ENCODE measurements around the gene PLXNA1. TPM values are rescaled to one million over a fixed set of nuclear protein-coding genes. Genes with fewer than 3 reads are reported as not detected.

PLXNA1 gene
- polyA plus RNA-seq, 1 of the 3 experiments (the other 2 are of a cell fraction): 48.1 TPM

DNA sequence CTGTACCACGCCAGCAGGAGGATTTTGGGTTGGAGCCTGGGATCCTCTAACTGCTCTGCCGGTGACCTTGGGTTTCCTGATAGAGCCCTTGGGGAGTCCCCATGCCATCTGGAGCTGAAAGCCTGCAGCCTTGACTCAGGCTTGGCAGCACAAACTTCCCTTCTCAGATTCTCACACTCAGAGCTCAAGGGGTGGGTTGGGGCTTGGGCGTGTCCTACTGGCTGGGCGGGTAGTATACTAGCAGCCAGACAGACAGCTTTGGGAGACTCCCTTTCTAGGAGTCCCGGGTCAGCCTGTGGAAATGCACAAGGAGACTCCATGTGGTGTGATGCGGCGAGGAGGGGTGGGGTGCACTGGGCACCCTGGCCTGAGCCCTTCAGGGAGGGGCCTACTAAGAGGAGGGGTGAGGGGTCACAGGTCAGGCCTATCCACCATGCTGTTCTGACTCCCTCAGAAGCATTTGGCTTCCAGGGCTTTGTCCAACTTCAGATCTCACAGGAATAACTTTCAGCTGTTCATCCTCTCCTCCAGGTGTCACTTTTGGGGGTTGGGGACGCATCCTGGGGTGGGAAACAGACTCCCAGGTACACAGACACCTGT, 21.6 kb upstream of the PLXNA1 start (continued):
- TF ChIP-seq, protein P1, sequence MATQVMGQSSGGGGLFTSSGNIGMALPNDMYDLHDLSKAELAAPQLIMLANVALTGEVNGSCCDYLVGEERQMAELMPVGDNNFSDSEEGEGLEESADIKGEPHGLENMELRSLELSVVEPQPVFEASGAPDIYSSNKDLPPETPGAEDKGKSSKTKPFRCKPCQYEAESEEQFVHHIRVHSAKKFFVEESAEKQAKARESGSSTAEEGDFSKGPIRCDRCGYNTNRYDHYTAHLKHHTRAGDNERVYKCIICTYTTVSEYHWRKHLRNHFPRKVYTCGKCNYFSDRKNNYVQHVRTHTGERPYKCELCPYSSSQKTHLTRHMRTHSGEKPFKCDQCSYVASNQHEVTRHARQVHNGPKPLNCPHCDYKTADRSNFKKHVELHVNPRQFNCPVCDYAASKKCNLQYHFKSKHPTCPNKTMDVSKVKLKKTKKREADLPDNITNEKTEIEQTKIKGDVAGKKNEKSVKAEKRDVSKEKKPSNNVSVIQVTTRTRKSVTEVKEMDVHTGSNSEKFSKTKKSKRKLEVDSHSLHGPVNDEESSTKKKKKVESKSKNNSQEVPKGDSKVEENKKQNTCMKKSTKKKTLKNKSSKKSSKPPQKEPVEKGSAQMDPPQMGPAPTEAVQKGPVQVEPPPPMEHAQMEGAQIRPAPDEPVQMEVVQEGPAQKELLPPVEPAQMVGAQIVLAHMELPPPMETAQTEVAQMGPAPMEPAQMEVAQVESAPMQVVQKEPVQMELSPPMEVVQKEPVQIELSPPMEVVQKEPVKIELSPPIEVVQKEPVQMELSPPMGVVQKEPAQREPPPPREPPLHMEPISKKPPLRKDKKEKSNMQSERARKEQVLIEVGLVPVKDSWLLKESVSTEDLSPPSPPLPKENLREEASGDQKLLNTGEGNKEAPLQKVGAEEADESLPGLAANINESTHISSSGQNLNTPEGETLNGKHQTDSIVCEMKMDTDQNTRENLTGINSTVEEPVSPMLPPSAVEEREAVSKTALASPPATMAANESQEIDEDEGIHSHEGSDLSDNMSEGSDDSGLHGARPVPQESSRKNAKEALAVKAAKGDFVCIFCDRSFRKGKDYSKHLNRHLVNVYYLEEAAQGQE (IDR thresholded peaks at IDR 0.05; ENCODE audit: low read depth, low read length): no peak
- TF ChIP-seq, protein P2, sequence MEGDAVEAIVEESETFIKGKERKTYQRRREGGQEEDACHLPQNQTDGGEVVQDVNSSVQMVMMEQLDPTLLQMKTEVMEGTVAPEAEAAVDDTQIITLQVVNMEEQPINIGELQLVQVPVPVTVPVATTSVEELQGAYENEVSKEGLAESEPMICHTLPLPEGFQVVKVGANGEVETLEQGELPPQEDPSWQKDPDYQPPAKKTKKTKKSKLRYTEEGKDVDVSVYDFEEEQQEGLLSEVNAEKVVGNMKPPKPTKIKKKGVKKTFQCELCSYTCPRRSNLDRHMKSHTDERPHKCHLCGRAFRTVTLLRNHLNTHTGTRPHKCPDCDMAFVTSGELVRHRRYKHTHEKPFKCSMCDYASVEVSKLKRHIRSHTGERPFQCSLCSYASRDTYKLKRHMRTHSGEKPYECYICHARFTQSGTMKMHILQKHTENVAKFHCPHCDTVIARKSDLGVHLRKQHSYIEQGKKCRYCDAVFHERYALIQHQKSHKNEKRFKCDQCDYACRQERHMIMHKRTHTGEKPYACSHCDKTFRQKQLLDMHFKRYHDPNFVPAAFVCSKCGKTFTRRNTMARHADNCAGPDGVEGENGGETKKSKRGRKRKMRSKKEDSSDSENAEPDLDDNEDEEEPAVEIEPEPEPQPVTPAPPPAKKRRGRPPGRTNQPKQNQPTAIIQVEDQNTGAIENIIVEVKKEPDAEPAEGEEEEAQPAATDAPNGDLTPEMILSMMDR (IDR thresholded peaks at IDR 0.05): no peak
- no peak for TF ChIP-seq GABPA (IDR thresholded peaks at IDR 0.05; ENCODE audit: low read depth)
- no peak for TF ChIP-seq RXRA (IDR thresholded peaks at IDR 0.05; ENCODE audit: borderline replicate concordance, low read depth)
- TF ChIP-seq, protein P3, sequence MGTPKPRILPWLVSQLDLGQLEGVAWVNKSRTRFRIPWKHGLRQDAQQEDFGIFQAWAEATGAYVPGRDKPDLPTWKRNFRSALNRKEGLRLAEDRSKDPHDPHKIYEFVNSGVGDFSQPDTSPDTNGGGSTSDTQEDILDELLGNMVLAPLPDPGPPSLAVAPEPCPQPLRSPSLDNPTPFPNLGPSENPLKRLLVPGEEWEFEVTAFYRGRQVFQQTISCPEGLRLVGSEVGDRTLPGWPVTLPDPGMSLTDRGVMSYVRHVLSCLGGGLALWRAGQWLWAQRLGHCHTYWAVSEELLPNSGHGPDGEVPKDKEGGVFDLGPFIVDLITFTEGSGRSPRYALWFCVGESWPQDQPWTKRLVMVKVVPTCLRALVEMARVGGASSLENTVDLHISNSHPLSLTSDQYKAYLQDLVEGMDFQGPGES (IDR thresholded peaks at IDR 0.05; ENCODE audit: low read depth, low read length): no peak
- TF ChIP-seq RFX5 (IDR thresholded peaks at IDR 0.05; ENCODE audit: low read length): no peak

DNA sequence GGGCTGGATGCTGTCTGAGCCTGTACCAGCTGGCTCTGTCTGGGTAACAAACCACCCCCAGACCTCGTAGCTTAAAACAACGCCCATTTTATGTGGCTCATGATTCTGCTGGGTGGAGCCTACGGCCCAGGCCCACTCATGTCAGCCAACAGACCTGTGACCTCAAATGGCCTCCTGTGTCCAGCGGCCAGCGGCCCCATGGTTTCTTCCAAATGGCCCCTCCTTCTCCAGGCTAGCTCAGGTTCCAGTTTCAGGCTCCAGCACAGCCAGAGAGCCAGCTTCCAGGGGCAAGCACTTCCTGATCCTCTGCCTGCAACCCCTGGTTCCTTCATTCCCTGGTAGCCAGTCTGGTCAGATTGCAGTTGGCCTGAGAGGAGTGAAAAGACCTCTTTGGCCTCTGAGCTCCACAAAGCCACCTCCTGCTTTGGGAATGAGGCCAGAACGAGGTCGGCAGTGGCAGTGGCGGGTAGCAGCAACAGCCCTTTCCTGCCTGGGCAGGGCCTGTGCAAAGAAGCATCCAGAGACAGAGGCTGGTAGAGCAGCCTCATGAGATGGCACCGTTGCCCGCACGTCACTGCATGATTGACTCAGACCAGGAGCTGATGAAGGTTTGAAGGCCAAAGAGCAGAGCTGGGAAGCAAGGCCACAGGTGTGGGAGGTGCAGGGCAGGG, 21.0 kb upstream of the PLXNA1 start:
- Histone ChIP-seq H3K9me2 (no peaks in the 10 kb centered on the region), H3K36me3 (replicated peaks in 1 of 2; ENCODE audit: control insufficient read depth in 1 of 2, insufficient read depth in 2 of 2, low read length in 1 of 2) (no peaks in the 10 kb centered on the region), H3K9me3 (no peaks in the 10 kb centered on the region), H3K4me3 (ENCODE audit: low read depth in 2 of 2, low read length in 1 of 2) (no peak overlapping the region), H3K79me2 (ENCODE audit: insufficient read depth) (no peaks in the 10 kb centered on the region), H3F3A (replicated peaks; ENCODE audit: insufficient read depth) (no peaks in the 10 kb centered on the region), H3K27ac (ENCODE audit: low read depth in 2 of 2, low read length in 1 of 2) (no peak overlapping the region; a peak in 1 of 4 replicates), H4K20me1 (ENCODE audit: insufficient read depth) (no peaks in the 10 kb centered on the region), H3K4me2 (no peak overlapping the region), H2AFZ (ENCODE audit: low read depth) (no peak overlapping the region), H3K4me1 (ENCODE audit: control insufficient read depth in 1 of 2, insufficient read depth in 2 of 2, low read depth in 1 of 2, low read length in 1 of 2) (peaks cover 0 to 47% of the 10 kb centered on the region in 2 experiments; a peak in 1 of 4 replicates), H3K27me3 (ENCODE audit: insufficient read depth) (no peaks in the 10 kb centered on the region), H3K9ac (no peak overlapping the region)
- no peak for DNase-seq
- POLR2A ChIA-PET: interaction anchor here (1.3 to 1.4 kb wide), 2 partner anchors 10 to 16 kb away, joined by 3 to 5 read pairs; no protein-coding TSS in a partner anchor
- TF ChIP-seq FOXM1 (IDR thresholded peaks at IDR 0.05; ENCODE audit: low read depth) (no peak), FOXJ3 (CRISPR knock-in tag; IDR thresholded peaks at IDR 0.05) (no peak), EP300 (IDR thresholded peaks at IDR 0.05; ENCODE audit: borderline replicate concordance in 1 of 2, low read depth in 1 of 2, low read length in 1 of 2) (no peak), JUND (IDR thresholded peaks at IDR 0.05) (no peak), NRF1 (IDR thresholded peaks at IDR 0.05; ENCODE audit: low read depth, low read length) (no peak), TCF12 (IDR thresholded peaks at IDR 0.05) (no peak), SIN3A (IDR thresholded peaks at IDR 0.05; ENCODE audit: borderline replicate concordance, low read depth, low read length) (no peak)
- TF ChIP-seq, protein P4, sequence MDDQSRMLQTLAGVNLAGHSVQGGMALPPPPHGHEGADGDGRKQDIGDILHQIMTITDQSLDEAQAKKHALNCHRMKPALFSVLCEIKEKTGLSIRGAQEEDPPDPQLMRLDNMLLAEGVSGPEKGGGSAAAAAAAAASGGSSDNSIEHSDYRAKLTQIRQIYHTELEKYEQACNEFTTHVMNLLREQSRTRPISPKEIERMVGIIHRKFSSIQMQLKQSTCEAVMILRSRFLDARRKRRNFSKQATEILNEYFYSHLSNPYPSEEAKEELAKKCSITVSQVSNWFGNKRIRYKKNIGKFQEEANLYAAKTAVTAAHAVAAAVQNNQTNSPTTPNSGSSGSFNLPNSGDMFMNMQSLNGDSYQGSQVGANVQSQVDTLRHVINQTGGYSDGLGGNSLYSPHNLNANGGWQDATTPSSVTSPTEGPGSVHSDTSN (IDR thresholded peaks at IDR 0.05): no peak
- CTCF ChIA-PET: interaction anchor here (0.7 to 6.4 kb wide), 9 partner anchors 10 to 494 kb away, joined by 3 to 54 read pairs (median 3); partner anchors contain the start of gene PLXNA1
- 100% methylated on average over 5 of the region's 11 CpGs for WGBS (ENCODE audit: low lambda C conversion rate)

Measured in SK-N-SH (cell line).